ENCODE measurements around the gene CADM1.

CADM1 gene

DNA sequence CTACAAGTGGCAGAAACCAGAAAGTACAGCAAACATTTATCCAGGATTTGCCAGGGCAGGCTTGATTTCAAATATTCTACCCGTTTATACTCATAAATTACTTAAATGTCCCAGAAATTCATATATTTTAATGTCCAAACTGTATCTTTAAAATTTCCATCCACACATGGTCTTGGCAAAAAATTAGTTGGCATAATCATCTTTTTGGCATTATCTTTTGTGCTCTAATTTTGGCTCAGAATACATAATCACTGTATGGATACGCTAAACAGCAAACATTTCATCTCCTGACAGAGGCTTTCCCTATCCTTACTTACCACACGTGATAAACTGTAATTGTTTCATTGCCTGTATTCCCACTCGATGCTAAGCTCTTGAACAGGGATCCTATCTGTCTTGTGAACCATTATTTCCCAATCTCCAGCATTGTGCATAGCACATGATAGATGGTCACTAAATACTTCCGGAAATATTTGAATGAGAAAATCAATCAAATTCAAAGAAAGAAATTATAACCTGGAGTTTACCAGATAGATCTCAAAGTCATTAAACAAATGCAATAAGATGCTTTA is 64.2 kb downstream of the CADM1 start:
- H3K9me3 ChIP-seq (ENCODE audit: low read length): no peaks in the 10 kb centered on the region
- H3K4me1 ChIP-seq (ENCODE audit: insufficient read depth, low read length): peaks cover 8% of the 10 kb centered on the region
- no peaks in the 10 kb centered on the region for H3K27me3 ChIP-seq (ENCODE audit: insufficient read depth, low read length)
- H3K36me3 ChIP-seq (ENCODE audit: insufficient read depth, low read length): no peaks in the 10 kb centered on the region
- H3K4me3 ChIP-seq (ENCODE audit: low read length): no peak overlapping the region
- no peak overlapping the region for H2AFZ ChIP-seq (ENCODE audit: low read depth, low read length)

DNA sequence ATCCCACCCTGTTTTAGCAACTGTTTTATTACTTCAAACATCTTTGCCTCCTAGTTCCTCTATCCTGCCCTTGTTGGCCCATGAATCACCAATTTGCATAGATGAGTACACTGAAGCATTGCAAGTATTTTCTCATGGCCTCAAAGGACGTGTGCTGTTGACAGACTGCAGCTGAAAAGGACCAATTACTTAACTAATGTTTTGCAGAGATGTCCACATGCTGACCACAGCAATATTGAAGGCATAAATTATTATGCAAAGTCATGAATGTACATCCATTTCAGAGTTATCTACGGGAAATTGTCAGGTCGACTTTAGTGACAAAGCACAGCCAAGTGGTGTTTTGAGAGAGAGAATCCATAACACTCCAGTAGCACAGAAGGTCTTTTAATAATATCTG is 64.8 kb downstream of the CADM1 start:
- Histone ChIP-seq H3K36me3 (ENCODE audit: insufficient read depth, low read length) (no peaks in the 10 kb centered on the region), H2AFZ (ENCODE audit: low read depth, low read length) (no peak overlapping the region), H3K4me1 (ENCODE audit: insufficient read depth, low read length) (peaks cover 8% of the 10 kb centered on the region), H3K27me3 (ENCODE audit: insufficient read depth, low read length) (no peaks in the 10 kb centered on the region), H3K4me3 (ENCODE audit: low read length) (no peak overlapping the region), H3K9me3 (ENCODE audit: low read length) (no peaks in the 10 kb centered on the region)

DNA sequence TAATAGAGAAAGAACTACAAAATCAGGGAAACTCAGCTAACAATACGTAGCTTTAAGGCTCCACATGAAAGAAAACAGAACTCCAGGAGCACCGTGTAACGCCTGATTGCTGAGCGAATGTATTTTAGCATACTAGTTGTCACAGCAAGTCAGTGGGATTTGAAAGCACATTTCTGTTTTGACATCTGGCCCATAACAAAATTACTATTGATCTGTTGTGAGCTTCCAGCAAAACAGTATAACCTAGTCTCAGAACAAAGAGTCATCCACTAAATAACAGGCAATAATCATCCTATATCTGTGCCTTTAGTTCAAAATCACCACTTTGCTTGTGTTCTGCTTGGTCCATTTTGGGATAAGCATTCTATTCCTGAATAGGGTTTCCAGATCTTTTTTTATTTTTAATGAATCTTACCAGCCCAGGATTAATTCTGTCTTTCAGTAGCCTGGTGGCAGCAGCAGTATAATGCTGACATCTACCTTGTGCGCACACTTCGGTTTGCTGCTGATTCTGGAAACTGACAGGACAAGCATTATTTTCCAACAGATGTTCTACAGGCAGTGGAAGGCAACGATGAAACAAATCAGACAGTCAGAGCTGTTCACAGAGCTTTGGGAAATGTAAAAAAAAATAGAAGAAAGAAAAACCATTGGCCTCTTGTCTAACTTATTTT is 66.2 kb downstream of the CADM1 start:
- Histone ChIP-seq H3K27me3 (ENCODE audit: insufficient read depth, low read length) (no peaks in the 10 kb centered on the region), H3K9me3 (ENCODE audit: low read length) (no peaks in the 10 kb centered on the region), H3K4me1 (ENCODE audit: insufficient read depth, low read length) (peaks cover 8% of the 10 kb centered on the region), H3K4me3 (ENCODE audit: low read length) (no peak overlapping the region), H3K36me3 (ENCODE audit: insufficient read depth, low read length) (no peaks in the 10 kb centered on the region), H2AFZ (ENCODE audit: low read depth, low read length) (no peak overlapping the region)

DNA sequence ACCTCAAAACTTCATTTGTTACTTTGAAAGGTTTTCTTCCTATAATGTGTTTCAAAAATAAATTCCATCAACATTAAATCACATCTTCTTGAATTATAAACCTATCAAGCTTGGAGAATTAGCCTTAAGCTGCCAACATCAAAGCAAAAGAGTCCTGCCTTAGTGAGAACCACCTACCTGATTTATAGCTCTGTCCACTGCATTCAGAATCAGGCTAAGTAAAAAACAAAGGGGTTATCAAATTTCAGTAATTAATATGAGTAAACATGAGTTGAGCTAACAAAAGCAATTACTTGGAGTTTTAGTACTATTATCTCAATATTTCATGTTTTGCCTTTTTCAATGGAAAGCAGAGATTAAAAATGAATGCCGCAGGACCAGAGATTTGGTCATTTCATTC is 73.9 kb downstream of the CADM1 start:
- Histone ChIP-seq H2AFZ (ENCODE audit: low read depth, low read length) (no peak overlapping the region), H3K4me3 (ENCODE audit: low read length) (no peak overlapping the region), H3K4me1 (ENCODE audit: insufficient read depth, low read length) (peaks cover under 1% of the 10 kb centered on the region), H3K9me3 (ENCODE audit: low read length) (no peaks in the 10 kb centered on the region), H3K27me3 (ENCODE audit: insufficient read depth, low read length) (no peaks in the 10 kb centered on the region), H3K36me3 (ENCODE audit: insufficient read depth, low read length) (no peaks in the 10 kb centered on the region)

DNA sequence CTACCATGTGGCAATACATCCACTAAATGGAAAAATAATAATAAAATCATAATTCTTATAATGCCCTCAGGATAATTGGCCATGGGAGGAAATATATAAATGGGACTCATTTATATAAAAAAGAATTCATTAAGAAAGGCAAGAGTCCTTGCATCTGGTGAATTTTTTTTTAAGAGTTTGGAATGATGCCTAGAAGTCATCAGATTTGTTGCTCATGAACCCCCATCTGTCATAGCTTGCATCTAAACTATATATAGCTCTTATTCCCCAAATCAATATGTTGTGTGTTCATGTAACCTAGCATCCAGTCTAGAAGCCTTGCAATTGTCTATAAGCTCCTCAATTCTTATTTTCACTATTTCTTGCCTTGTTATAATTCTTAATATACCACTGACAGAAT is 75.9 kb downstream of the CADM1 start:
- no peak overlapping the region for H3K4me3 ChIP-seq (ENCODE audit: low read length)
- H3K27me3 ChIP-seq (ENCODE audit: insufficient read depth, low read length): no peaks in the 10 kb centered on the region
- H3K9me3 ChIP-seq (ENCODE audit: low read length): no peaks in the 10 kb centered on the region
- H3K4me1 ChIP-seq (ENCODE audit: insufficient read depth, low read length): peaks cover 4% of the 10 kb centered on the region
- H2AFZ ChIP-seq (ENCODE audit: low read depth, low read length): no peak overlapping the region
- H3K36me3 ChIP-seq (ENCODE audit: insufficient read depth, low read length): no peaks in the 10 kb centered on the region

DNA sequence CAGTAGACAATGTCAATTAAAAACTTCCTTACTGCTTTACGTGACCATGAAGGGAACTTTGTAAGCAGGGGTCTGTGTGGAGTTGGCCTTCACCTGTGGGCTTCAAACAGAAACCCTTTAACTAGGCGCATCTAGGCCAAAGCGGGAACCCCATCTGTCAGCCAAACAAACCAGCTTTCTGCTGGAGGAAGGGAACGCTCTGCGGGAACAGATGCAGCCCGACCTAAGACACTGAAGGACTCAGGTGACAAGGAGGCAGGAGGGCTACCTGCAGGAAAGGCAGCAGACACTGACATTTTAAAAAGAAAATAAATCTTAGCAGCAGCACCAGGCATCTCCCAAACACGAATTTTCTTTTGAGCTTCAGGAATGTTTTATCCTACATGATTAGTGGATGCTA is 78.4 kb downstream of the CADM1 start:
- Histone ChIP-seq H2AFZ (ENCODE audit: low read depth, low read length) (no peak overlapping the region), H3K9me3 (ENCODE audit: low read length) (no peaks in the 10 kb centered on the region), H3K36me3 (ENCODE audit: insufficient read depth, low read length) (no peaks in the 10 kb centered on the region), H3K4me1 (ENCODE audit: insufficient read depth, low read length) (peaks cover 4% of the 10 kb centered on the region), H3K27me3 (ENCODE audit: insufficient read depth, low read length) (no peaks in the 10 kb centered on the region), H3K4me3 (ENCODE audit: low read length) (no peak overlapping the region)

DNA sequence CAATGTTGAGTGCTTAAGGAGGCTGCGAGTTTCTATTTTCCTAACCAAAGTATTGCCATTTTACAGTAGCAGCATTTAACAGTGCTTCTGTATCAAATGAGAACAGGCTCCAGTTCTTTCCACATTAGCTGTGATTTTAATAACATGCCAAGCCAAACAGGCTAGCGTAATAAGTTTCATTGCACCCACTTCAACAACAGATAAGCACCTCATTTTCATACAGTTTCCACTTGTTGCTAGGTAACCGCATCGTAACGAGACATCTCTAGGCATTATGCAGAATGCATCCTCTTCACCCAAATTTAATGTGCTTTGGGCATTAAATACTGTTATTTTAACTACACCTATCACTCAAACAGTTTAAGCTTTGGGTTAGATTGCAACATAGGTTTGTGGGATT is 79.0 kb downstream of the CADM1 start:
- Histone ChIP-seq H2AFZ (ENCODE audit: low read depth, low read length) (no peak overlapping the region), H3K9me3 (ENCODE audit: low read length) (no peaks in the 10 kb centered on the region), H3K36me3 (ENCODE audit: insufficient read depth, low read length) (no peaks in the 10 kb centered on the region), H3K27me3 (ENCODE audit: insufficient read depth, low read length) (no peaks in the 10 kb centered on the region), H3K4me3 (ENCODE audit: low read length) (no peak overlapping the region), H3K4me1 (ENCODE audit: insufficient read depth, low read length) (peaks cover 4% of the 10 kb centered on the region)

DNA sequence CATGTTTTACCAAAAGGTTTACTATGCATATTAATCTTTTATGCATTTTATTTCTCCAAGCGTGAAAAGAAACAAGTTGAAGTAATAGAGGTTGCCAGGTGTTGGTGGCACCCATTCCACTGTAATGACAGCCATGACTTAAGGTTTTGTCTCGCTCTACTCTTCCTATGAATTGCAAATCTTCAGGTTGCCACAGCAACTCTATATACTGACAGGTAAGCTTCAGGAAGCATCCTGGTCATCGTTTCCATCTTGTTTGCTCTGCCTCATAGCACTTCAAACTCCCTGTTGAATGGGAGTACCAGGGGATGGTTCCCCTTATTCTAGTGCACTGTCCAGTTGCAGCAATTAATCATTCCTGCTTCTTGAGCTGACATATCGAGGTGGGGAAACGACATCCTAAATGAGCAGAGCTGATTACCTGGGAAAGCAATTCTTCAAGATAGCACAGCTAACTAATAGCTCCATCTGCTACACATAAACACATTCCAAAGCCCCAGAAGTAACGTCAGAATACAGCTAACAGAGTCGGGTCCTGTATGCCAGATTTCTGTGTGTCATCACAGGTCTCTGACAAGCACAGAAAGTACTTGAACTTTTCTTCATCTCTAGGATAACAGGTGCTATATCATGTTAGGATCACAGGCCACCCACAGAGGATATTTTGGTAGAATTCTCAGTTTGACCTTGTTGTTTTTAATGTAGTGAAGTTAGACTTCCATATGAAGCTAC is 80.3 kb downstream of the CADM1 start:
- H3K9me3 ChIP-seq (ENCODE audit: low read length): no peaks in the 10 kb centered on the region
- no peak overlapping the region for H3K4me3 ChIP-seq (ENCODE audit: low read length)
- H2AFZ ChIP-seq (ENCODE audit: low read depth, low read length): no peak overlapping the region
- no peaks in the 10 kb centered on the region for H3K27me3 ChIP-seq (ENCODE audit: insufficient read depth, low read length)
- peaks cover 4% of the 10 kb centered on the region for H3K4me1 ChIP-seq (ENCODE audit: insufficient read depth, low read length)
- no peaks in the 10 kb centered on the region for H3K36me3 ChIP-seq (ENCODE audit: insufficient read depth, low read length)

DNA sequence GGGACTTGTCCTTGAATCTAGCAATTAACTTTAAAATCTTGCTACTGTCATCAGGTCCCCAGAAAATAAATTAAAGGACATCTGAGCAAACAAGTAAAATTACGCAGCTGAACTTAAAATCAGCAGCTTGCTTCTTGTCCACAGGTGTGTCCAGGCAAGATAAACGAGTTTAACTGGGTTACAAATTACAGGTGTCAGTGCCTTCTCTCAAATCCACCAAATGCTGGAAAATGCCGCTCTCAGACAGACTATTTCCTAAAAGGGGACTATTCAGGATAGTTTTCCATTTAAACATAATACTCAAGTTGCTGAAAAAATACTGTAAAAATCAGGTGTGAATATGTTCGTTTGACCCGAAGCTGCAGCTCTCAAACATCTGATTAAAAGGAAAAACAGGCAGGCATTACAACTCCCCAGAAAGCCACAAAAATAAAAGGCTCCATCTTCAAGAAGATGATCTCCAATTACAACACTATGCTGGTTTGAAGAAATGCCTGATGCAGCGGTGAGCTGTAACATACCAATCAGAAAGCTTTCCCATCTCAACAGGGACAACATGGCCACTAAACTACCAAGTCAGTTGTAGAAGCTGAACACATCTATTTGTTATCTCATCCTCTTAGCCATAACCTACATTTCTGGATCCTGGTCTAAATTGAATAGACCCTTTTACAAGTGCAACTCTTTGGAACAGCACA is 82.1 kb downstream of the CADM1 start:
- Histone ChIP-seq H3K9me3 (ENCODE audit: low read length) (no peaks in the 10 kb centered on the region), H2AFZ (ENCODE audit: low read depth, low read length) (no peak overlapping the region), H3K27me3 (ENCODE audit: insufficient read depth, low read length) (no peaks in the 10 kb centered on the region), H3K4me1 (ENCODE audit: insufficient read depth, low read length) (peaks cover 4% of the 10 kb centered on the region), H3K4me3 (ENCODE audit: low read length) (no peak overlapping the region), H3K36me3 (ENCODE audit: insufficient read depth, low read length) (no peaks in the 10 kb centered on the region)

DNA sequence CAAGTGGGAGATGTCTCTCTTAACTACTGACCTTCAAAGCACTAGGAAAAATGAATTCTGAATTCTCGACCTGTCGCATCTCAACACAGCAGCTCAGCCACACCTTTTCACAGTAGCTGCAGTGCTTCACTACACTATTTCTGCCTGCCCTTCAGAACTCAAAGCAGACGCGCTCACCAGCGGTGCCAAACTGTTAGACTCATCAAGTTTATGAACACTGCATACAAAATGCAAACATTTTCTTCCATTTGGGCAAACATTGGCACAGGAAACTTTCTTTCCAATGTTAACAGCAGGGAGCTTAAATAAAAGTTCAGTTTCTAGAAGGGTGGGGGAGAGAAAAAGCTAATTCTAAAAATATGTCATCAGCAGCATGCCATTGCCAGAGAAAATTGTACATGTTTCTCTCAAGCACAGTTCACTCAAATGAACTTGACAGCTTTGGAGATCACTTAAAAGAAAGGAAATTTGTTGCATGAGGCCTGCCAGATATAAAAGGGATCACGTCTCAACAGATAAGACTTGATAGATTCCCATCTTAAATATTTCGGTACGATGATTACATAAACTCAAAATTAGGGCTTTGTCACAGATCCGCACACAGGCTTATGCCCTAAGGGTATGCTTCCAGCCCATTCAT is 82.7 kb downstream of the CADM1 start:
- H3K9me3 ChIP-seq (ENCODE audit: low read length): no peaks in the 10 kb centered on the region
- no peaks in the 10 kb centered on the region for H3K27me3 ChIP-seq (ENCODE audit: insufficient read depth, low read length)
- no peaks in the 10 kb centered on the region for H3K36me3 ChIP-seq (ENCODE audit: insufficient read depth, low read length)
- H3K4me3 ChIP-seq (ENCODE audit: low read length): no peak overlapping the region
- no peak overlapping the region for H2AFZ ChIP-seq (ENCODE audit: low read depth, low read length)
- H3K4me1 ChIP-seq (ENCODE audit: insufficient read depth, low read length): peaks cover 4% of the 10 kb centered on the region

DNA sequence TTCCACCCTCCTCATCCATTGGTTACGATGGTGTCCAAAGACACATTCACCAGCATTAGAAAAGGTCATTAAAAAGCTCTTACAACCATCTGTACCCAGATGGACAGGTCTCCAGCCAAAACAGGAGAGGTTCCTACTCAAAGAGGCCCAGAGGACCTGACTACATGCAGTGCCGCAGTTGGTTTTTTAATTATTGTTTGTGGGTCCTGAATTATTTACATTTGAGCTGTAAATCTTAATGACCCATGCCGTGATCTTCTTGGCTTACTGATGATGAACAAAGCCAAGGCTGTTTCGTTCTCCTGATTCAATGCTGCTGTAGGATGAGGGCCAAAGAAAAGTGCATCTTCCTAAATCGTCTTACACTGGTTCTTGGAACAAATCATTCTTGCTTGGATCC is 83.7 kb downstream of the CADM1 start:
- H3K4me1 ChIP-seq (ENCODE audit: insufficient read depth, low read length): peaks cover 4% of the 10 kb centered on the region
- no peaks in the 10 kb centered on the region for H3K9me3 ChIP-seq (ENCODE audit: low read length)
- H3K27me3 ChIP-seq (ENCODE audit: insufficient read depth, low read length): no peaks in the 10 kb centered on the region
- no peaks in the 10 kb centered on the region for H3K36me3 ChIP-seq (ENCODE audit: insufficient read depth, low read length)
- H2AFZ ChIP-seq (ENCODE audit: low read depth, low read length): no peak overlapping the region
- no peak overlapping the region for H3K4me3 ChIP-seq (ENCODE audit: low read length)

DNA sequence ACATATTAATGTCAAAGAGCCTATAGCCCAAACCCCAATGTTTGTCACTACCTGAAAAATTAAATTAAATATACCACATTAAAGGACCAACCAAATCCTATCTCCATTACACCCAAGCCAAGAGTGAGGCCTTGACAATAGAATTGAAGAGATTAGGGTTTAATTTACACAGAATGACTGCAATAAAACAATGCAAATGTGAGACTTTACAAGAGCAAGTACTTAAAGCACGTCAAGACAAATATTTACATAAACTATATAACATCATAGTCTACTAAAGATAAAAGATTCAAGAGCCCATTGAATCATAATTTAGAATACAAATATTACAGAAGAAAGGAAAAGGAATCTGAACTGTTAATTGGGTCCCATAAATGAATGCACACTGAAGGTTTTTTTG is 85.6 kb downstream of the CADM1 start:
- Histone ChIP-seq H3K27me3 (ENCODE audit: insufficient read depth, low read length) (no peaks in the 10 kb centered on the region), H3K36me3 (ENCODE audit: insufficient read depth, low read length) (no peaks in the 10 kb centered on the region), H3K9me3 (ENCODE audit: low read length) (no peaks in the 10 kb centered on the region), H2AFZ (ENCODE audit: low read depth, low read length) (no peak overlapping the region), H3K4me1 (ENCODE audit: insufficient read depth, low read length) (no peaks in the 10 kb centered on the region), H3K4me3 (ENCODE audit: low read length) (no peak overlapping the region)

DNA sequence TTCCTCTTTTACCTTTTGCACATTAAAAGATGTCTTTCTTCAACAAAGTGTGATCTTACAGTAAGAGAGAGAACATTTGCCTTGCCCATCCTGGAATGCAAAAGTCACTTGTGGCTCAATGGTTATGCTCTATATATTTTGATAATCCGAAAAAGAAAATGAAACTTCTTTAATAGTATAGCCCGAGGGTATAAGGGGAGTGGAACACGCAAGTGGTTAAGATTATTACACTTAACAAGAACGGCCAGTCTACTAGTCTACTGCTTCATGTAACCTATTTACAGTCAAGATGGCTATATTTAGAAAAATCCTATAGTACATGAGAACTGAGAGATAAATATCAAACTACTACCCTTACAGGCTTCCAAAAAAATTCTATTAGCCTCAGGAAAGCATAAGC is 86.1 kb downstream of the CADM1 start:
- no peaks in the 10 kb centered on the region for H3K36me3 ChIP-seq (ENCODE audit: insufficient read depth, low read length)
- no peaks in the 10 kb centered on the region for H3K27me3 ChIP-seq (ENCODE audit: insufficient read depth, low read length)
- H3K9me3 ChIP-seq (ENCODE audit: low read length): no peaks in the 10 kb centered on the region
- no peak overlapping the region for H3K4me3 ChIP-seq (ENCODE audit: low read length)
- H3K4me1 ChIP-seq (ENCODE audit: insufficient read depth, low read length): no peaks in the 10 kb centered on the region
- no peak overlapping the region for H2AFZ ChIP-seq (ENCODE audit: low read depth, low read length)

Measured in neuron (in vitro differentiated cells).